ENCODE data around the gene KCNMA1. TPM values are rescaled to one million over a fixed set of nuclear protein-coding genes. Genes with fewer than 3 reads are reported as not detected.

The KCNMA1 gene
- total RNA-seq, 1 experiment from 2014 or later: 0.49 TPM

DNA sequence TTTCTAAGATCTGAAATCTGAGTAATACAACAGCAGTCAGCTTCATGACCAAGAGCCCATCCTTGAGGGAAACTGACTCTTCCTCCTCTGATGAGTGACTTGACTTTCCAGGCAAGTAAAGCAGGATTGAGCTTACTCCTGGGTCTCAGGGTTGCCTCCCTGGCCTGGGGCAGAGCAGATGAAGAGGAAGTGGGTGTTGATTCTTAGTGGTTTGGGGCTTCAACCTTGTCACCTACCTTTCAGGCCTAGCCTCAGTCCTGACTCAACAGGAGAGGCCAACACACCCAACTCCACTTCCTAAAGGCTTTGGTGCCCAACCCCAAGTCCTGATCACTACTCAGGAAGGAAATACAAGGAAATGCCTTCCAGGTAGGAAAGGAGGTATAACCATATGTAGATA lies 54.1 kb downstream of the KCNMA1 start:
- DNase-seq (ENCODE audit: low read depth, low spot score) (no peak), ATAC-seq (no peak)
- H3K9me2 ChIP-seq (ENCODE audit: insufficient read depth): no peaks in the 10 kb centered on the region
- RAD21 ChIA-PET (ENCODE audit: low non-redundant PET in 1 of 2, low total read pairs in 2 of 2, uncharacterized antibody in 2 of 2, unreplicated experiment in 2 of 2): no interaction called here
- no peaks in the 10 kb centered on the region for H3K36me3 ChIP-seq (ENCODE audit: control insufficient read depth in 1 of 2, insufficient read depth in 2 of 2, low read length in 2 of 2)
- no TSS peak for BruUV-seq (replicated peaks)
- no peaks in the 10 kb centered on the region for H3K9me3 ChIP-seq (ENCODE audit: control insufficient read depth in 1 of 2, insufficient read depth in 1 of 2, low read depth in 1 of 2, low read length in 2 of 2)
- no peaks in the 10 kb centered on the region for H3K79me2 ChIP-seq (ENCODE audit: insufficient read depth, low read length)
- H3K9ac ChIP-seq (ENCODE audit: low read length): no peak overlapping the region
- H3K4me3 ChIP-seq (replicated peaks in 1 of 2; ENCODE audit: low read depth in 1 of 2, low read length in 2 of 2): no peak overlapping the region
- CTCF ChIA-PET: no interaction called here
- H3K27ac ChIP-seq (ENCODE audit: low read depth, low read length): no peak overlapping the region
- H3K4me2 ChIP-seq (ENCODE audit: low read length): no peak overlapping the region
- no peaks in the 10 kb centered on the region for H3K27me3 ChIP-seq (ENCODE audit: insufficient read depth, low read length)
- POLR2A ChIA-PET: no interaction called here
- no peak overlapping the region for H2AFZ ChIP-seq (ENCODE audit: low read depth, low read length, poor library complexity, severe bottlenecking)
- no peaks in the 10 kb centered on the region for H4K20me1 ChIP-seq (ENCODE audit: insufficient read depth)
- TF ChIP-seq EZH2 (IDR thresholded peaks at IDR 0.05): no peak
- TF ChIP-seq, protein P1, sequence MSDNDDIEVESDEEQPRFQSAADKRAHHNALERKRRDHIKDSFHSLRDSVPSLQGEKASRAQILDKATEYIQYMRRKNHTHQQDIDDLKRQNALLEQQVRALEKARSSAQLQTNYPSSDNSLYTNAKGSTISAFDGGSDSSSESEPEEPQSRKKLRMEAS (IDR thresholded peaks at IDR 0.05): no peak
- H3K4me1 ChIP-seq (ENCODE audit: control insufficient read depth in 1 of 2, insufficient read depth in 2 of 2, low read length in 2 of 2): peaks cover 0 to 20% of the 10 kb centered on the region in 2 experiments; a peak in 2 of 4 replicates
- intact Hi-C loops (cut with micrococcal nuclease): no loop called here

DNA sequence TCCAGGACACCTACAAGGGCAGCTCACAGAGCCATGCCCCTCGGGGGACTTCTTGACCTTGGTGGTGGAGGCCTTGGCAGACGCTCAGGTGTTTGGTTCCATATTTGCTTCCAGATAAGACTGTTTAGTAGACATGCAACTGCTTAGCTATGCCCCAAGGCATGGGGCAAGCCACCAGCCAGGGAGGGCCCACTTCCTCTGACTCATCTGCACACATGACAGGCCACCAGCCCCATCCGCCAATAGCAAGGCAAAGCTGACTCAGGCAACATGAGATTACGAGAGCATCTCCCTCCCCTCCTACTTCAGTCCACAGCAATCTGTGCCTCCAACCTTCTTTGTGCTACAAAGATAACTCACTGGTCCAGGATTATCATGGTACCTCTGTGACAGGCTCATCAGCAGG lies 54.9 kb downstream of the KCNMA1 start:
- no peaks in the 10 kb centered on the region for H3K36me3 ChIP-seq (ENCODE audit: control insufficient read depth in 1 of 2, insufficient read depth in 2 of 2, low read length in 2 of 2)
- no TSS peak for BruUV-seq (replicated peaks)
- no peak overlapping the region for H3K4me3 ChIP-seq (replicated peaks in 1 of 2; ENCODE audit: low read depth in 1 of 2, low read length in 2 of 2)
- no peaks in the 10 kb centered on the region for H3K9me3 ChIP-seq (ENCODE audit: control insufficient read depth in 1 of 2, insufficient read depth in 1 of 2, low read depth in 1 of 2, low read length in 2 of 2)
- TF ChIP-seq EGR1 (IDR thresholded peaks at IDR 0.05; ENCODE audit: low read depth): no peak
- TF ChIP-seq ZNF274 (IDR thresholded peaks at IDR 0.05; ENCODE audit: low read depth, low read length): no peak
- TF ChIP-seq POLR2A (IDR thresholded peaks at IDR 0.05; ENCODE audit: borderline replicate concordance, extremely low read depth, insufficient read depth, insufficient read length): peak; percentile 27
- TF ChIP-seq, protein P2, sequence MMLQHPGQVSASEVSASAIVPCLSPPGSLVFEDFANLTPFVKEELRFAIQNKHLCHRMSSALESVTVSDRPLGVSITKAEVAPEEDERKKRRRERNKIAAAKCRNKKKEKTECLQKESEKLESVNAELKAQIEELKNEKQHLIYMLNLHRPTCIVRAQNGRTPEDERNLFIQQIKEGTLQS (IDR thresholded peaks at IDR 0.05): no peak
- no peak for TF ChIP-seq EZH2phosphoT487 (IDR thresholded peaks at IDR 0.05; ENCODE audit: borderline replicate concordance)
- peak; percentile 50 for TF ChIP-seq SP1 (IDR thresholded peaks at IDR 0.05; ENCODE audit: low read depth)
- peak; percentile 64 for TF ChIP-seq CBX3 (IDR thresholded peaks at IDR 0.05; ENCODE audit: low read depth)
- TF ChIP-seq JUND (IDR thresholded peaks at IDR 0.05): peak; percentile 43
- TF ChIP-seq SIN3A (IDR thresholded peaks at IDR 0.05; ENCODE audit: low read depth): no peak
- TF ChIP-seq FOSL1 (IDR thresholded peaks at IDR 0.05; ENCODE audit: low read depth): peak; percentile 62
- no peaks in the 10 kb centered on the region for H4K20me1 ChIP-seq (ENCODE audit: insufficient read depth)
- H3K27me3 ChIP-seq (ENCODE audit: insufficient read depth, low read length): no peaks in the 10 kb centered on the region
- H3K4me1 ChIP-seq (ENCODE audit: control insufficient read depth in 1 of 2, insufficient read depth in 2 of 2, low read length in 2 of 2): peaks cover 0 to 21% of the 10 kb centered on the region in 2 experiments; a peak in 2 of 4 replicates
- CTCF ChIA-PET: no interaction called here
- RAD21 ChIA-PET (ENCODE audit: low non-redundant PET in 1 of 2, low total read pairs in 2 of 2, uncharacterized antibody in 2 of 2, unreplicated experiment in 2 of 2): no interaction called here
- ATAC-seq: peak; percentile 79
- POLR2A ChIA-PET: no interaction called here
- H3K9ac ChIP-seq (ENCODE audit: low read length): no peak overlapping the region
- intact Hi-C loops (cut with micrococcal nuclease): no loop called here
- H3K79me2 ChIP-seq (ENCODE audit: insufficient read depth, low read length): no peaks in the 10 kb centered on the region
- H3K27ac ChIP-seq (ENCODE audit: low read depth, low read length): no peak overlapping the region
- H3K9me2 ChIP-seq (ENCODE audit: insufficient read depth): no peaks in the 10 kb centered on the region
- no peak overlapping the region for H2AFZ ChIP-seq (ENCODE audit: low read depth, low read length, poor library complexity, severe bottlenecking)
- DNase-seq (ENCODE audit: low read depth, low spot score): no peak
- peak overlapping the region; percentile 49 for H3K4me2 ChIP-seq (ENCODE audit: low read length)

Measured in HCT116 (cell line).